ENCODE results near the gene RNF168. TPM values are rescaled to one million over a fixed set of nuclear protein-coding genes. Genes with fewer than 3 reads are reported as not detected.
A peak's percentile ranks its signal among the peaks of the same experiment; 100 is the strongest.
"Not testable (repeated sequence)": the region's sequence is repeated elsewhere in the genome, so short reads cannot be mapped to it uniquely, and the experiment has no call there.

The RNF168 gene
- polyA plus RNA-seq, 2 of the 4 experiments (the other 2 are of a cell fraction) = 3.8 to 5.9 TPM

DNA sequence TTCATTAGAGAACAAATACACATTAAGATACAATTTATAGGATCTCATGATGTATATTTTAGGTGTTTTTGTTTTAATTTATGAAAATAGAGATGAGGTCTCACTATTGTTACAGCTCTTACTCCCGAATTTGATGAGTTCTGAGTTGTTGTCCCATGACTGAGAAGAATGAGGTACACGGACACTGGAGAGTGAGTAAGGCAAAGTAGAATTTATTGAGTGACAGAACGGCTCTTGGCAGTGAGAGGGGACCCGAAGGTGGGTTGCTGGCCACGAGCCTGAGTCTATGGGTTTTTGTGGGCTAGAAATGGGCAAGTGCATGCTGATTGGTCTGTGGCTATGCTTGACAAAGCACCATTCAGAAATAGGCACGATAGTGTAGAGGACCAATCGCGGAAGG lies 3.1 kb upstream of the RNF168 start:
- no peak overlapping the region for H3K4me2 ChIP-seq
- peaks cover 4% of the 10 kb centered on the region; the same call in 1 of the 3 replicates for H3K4me1 ChIP-seq
- H3K9me3 ChIP-seq = 0 out of 3 replicates have a peak, but pooled peaks cover 2% of the 10 kb centered on the region
- ChIA-PET CTCF (interaction anchor here (1.2 to 1.4 kb wide), 3 partner anchors 15 to 255 kb away, joined by 3 to 4 read pairs (median 3); no protein-coding TSS in a partner anchor), POLR2A (no interaction called here)
- DNase-seq (ENCODE audit: low read depth in 1 of 2, low spot score in 1 of 2) (no peak), ATAC-seq (no peak), FAIRE-seq (no peak)
- 60% methylated on average over 8 of the region's 8 CpGs for WGBS (ENCODE audit: missing lambda C conversion rate)
- TF ChIP-seq RCOR1 (IDR thresholded peaks at IDR 0.05; ENCODE audit: low read depth, low read length) (no peak), BHLHE40 (IDR thresholded peaks at IDR 0.05; ENCODE audit: low read depth, low read length) (no peak), ZSCAN20 (CRISPR knock-in tag; IDR thresholded peaks at IDR 0.05) (no peak), JUN (IDR thresholded peaks at IDR 0.05) (no peak), NR3C1 (IDR thresholded peaks at IDR 0.05) (no peak), CHD4 (IDR thresholded peaks at IDR 0.05; ENCODE audit: borderline replicate concordance) (no peak), EHMT2 (IDR thresholded peaks at IDR 0.05; ENCODE audit: low read depth) (no peak), POLR2A (IDR thresholded peaks at IDR 0.05; ENCODE audit: low read length) (no peak), ESRRA (IDR thresholded peaks at IDR 0.05; ENCODE audit: borderline replicate concordance, low read length) (no peak), TFCP2L1 (CRISPR knock-in tag; IDR thresholded peaks at IDR 0.05) (no peak), SREBF2 (IDR thresholded peaks at IDR 0.05) (no peak)
- TF ChIP-seq, protein P1, sequence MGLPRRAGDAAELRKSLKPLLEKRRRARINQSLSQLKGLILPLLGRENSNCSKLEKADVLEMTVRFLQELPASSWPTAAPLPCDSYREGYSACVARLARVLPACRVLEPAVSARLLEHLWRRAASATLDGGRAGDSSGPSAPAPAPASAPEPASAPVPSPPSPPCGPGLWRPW (IDR thresholded peaks at IDR 0.05) = no peak
- no peak overlapping the region for H3K27ac ChIP-seq
- no peak overlapping the region for H3K4me3 ChIP-seq

DNA sequence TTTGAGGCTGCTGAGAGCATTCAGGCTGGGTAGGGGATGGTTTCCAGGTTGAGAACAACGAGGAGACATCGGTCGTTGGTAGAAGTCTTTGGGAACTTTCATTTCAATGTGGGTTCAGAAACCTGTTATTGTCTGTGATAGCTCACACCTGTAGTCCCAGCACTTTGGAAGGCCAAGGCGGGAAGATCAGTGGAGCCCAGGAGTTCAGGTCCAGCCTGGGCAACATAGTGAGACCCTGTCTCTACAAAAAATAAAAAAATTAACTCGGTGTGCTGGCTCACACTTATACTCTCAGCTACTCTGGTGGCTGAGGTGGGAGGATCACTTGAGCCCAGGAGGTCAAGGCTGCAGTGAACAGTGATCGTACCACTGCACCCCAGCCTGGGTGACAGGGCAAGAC lies 988 bp upstream of the RNF168 start:
- CTCF ChIA-PET = interaction anchor here (1.5 to 1.7 kb wide), 2 partner anchors 20 to 24 kb away, joined by 4 to 5 read pairs; no protein-coding TSS in a partner anchor
- TF ChIP-seq FOSL2 (IDR thresholded peaks at IDR 0.05) (no peak), FOSL2 (CRISPR knock-in tag; IDR thresholded peaks at IDR 0.05) (no peak), EHF (CRISPR knock-in tag; IDR thresholded peaks at IDR 0.05) (no peak), TFCP2L1 (CRISPR knock-in tag; IDR thresholded peaks at IDR 0.05) (no peak), POLR2A (IDR thresholded peaks at IDR 0.05; ENCODE audit: low read length) (no peak), FOXS1 (CRISPR knock-in tag; IDR thresholded peaks at IDR 0.05) (no peak), MAFK (IDR thresholded peaks at IDR 0.05; ENCODE audit: partially characterized antibody) (no peak), RARB (CRISPR knock-in tag; IDR thresholded peaks at IDR 0.05) (no peak), SMC3 (IDR thresholded peaks at IDR 0.05) (no peak), JUN (IDR thresholded peaks at IDR 0.05) (no peak)
- TF ChIP-seq, protein P2, sequence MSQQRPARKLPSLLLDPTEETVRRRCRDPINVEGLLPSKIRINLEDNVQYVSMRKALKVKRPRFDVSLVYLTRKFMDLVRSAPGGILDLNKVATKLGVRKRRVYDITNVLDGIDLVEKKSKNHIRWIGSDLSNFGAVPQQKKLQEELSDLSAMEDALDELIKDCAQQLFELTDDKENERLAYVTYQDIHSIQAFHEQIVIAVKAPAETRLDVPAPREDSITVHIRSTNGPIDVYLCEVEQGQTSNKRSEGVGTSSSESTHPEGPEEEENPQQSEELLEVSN (IDR thresholded peaks at IDR 0.05; ENCODE audit: borderline replicate concordance, low read depth) = no peak
- TF ChIP-seq, protein P3, sequence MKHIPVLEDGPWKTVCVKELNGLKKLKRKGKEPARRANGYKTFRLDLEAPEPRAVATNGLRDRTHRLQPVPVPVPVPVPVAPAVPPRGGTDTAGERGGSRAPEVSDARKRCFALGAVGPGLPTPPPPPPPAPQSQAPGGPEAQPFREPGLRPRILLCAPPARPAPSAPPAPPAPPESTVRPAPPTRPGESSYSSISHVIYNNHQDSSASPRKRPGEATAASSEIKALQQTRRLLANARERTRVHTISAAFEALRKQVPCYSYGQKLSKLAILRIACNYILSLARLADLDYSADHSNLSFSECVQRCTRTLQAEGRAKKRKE (CRISPR knock-in tag; IDR thresholded peaks at IDR 0.05; ENCODE audit: low read depth) = no peak
- TF ChIP-seq, protein P4, sequence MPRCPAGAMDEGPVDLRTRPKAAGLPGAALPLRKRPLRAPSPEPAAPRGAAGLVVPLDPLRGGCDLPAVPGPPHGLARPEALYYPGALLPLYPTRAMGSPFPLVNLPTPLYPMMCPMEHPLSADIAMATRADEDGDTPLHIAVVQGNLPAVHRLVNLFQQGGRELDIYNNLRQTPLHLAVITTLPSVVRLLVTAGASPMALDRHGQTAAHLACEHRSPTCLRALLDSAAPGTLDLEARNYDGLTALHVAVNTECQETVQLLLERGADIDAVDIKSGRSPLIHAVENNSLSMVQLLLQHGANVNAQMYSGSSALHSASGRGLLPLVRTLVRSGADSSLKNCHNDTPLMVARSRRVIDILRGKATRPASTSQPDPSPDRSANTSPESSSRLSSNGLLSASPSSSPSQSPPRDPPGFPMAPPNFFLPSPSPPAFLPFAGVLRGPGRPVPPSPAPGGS (IDR thresholded peaks at IDR 0.05) = no peak
- TF ChIP-seq, protein P1 (IDR thresholded peaks at IDR 0.05) = no peak
- TF ChIP-seq, protein P5, sequence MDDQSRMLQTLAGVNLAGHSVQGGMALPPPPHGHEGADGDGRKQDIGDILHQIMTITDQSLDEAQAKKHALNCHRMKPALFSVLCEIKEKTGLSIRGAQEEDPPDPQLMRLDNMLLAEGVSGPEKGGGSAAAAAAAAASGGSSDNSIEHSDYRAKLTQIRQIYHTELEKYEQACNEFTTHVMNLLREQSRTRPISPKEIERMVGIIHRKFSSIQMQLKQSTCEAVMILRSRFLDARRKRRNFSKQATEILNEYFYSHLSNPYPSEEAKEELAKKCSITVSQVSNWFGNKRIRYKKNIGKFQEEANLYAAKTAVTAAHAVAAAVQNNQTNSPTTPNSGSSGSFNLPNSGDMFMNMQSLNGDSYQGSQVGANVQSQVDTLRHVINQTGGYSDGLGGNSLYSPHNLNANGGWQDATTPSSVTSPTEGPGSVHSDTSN (IDR thresholded peaks at IDR 0.05) = no peak
- Histone ChIP-seq H3K4me2 (peak overlapping the region; percentile 74; the same call in 2 of the 3 replicates), H3K27ac (peak overlapping the region; percentile 82 to 96; a peak in 5 of 6 replicates), H3K4me3 (no peak overlapping the region), H3K4me1 (peaks cover 12% of the 10 kb centered on the region), H3K9me3 (0 out of 3 replicates have a peak, but pooled peaks cover 2% of the 10 kb centered on the region)
- FAIRE-seq = no peak
- no peak for ATAC-seq
- POLR2A ChIA-PET = interaction anchor here (1.0 to 1.3 kb wide), 2 partner anchors 8 to 72 kb away, joined by 3 read pairs; partner anchors contain the start of gene UBXN7
- no peak for DNase-seq (ENCODE audit: low read depth in 1 of 2, low spot score in 1 of 2)
- WGBS (ENCODE audit: missing lambda C conversion rate) = 94% methylated on average over 6 of the region's 6 CpGs

DNA sequence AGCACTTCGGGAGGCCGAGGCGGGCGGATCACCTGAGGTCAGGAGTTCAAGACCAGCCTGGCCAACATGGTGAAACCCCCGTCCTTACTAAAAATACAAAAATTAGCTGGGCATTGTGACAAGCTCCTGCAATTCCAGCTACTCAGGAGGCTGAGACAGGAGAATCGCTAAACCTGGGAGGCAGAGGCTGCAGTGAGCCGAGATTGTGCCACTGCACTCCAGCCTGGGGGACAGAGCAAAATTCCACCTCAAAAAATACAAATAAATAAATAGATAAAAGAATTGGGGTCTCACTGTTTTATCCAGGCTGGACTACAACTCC lies 470 bp upstream of the RNF168 start:
- ATAC-seq; FAIRE-seq; DNase-seq (ENCODE audit: low read depth in 1 of 2, low spot score in 1 of 2); H3K9me3 ChIP-seq: not testable (repeated sequence)
- WGBS (ENCODE audit: missing lambda C conversion rate) = 16% methylated on average over 7 of the region's 7 CpGs
- ChIA-PET POLR2A (interaction anchor here (0.7 to 1.3 kb wide), 7 partner anchors 9 to 187 kb away, joined by 3 to 9 read pairs (median 3); partner anchors contain the start of genes DYNLT2B, FBXO45, UBXN7 and WDR53), CTCF (interaction anchor here (1.5 to 1.7 kb wide), 2 partner anchors 20 to 25 kb away, joined by 4 to 5 read pairs; no protein-coding TSS in a partner anchor)
- Histone ChIP-seq H3K4me2 (peak overlapping the region; percentile 74), H3K4me1 (peaks cover 17% of the 10 kb centered on the region), H3K4me3 (peak overlapping the region; percentile 83), H3K27ac (peak overlapping the region; percentile 82 to 96)
